H1 (cell line): ENCODE measurements around the gene C3orf18.

Experiments
- BRCA1 ChIP-seq: IDR thresholded peaks from 2 replicates; pipeline ENCODE4 v1.6.1; 2012; ENCODE audit warnings: low read depth, low read length, improper control_type of control experiment
- EZH2 ChIP-seq: fragments of 200-600 bp; sonication (generic); IDR thresholded peaks from 2 replicates; pipeline ENCODE4 v1.7.1; 2012; ENCODE audit warnings: low read depth, mild to moderate bottlenecking, moderate library complexity, low read length, inconsistent platforms; ENCODE audit not compliant: severe bottlenecking
- NRF1 ChIP-seq: IDR thresholded peaks from 2 replicates; pipeline ENCODE4 v1.6.1; 2011; ENCODE audit warnings: mild to moderate bottlenecking, low read depth, low read length, improper control_type of control experiment
- POLR2A ChIP-seq, 2 experiments: IDR thresholded peaks; 1 replicate in 1 of 2; 2 replicates in 1 of 2; pipeline ENCODE4 v1.6.1; 2011; ENCODE audit warnings: low read depth in 2 of 2, low read length in 2 of 2, mild to moderate bottlenecking in 2 of 2; ENCODE audit errors: control extremely low read depth in 1 of 2

- TF ChIP-seq NRF1 (no peak), POLR2A (IDR thresholded peaks at IDR 0.05; ENCODE audit: control extremely low read depth in 1 of 2, low read depth in 2 of 2, low read length in 2 of 2) (no peak), EZH2 (no peak), BRCA1 (no peak)
Observed at GRCh38 chr3:50570508-50571279, 3.1 kb upstream of the C3orf18 start.
